HepG2 (cell line): ENCODE results near the gene RNF11. TPM values are rescaled to one million over a fixed set of nuclear protein-coding genes. Genes with fewer than 3 reads are reported as not detected.

ENCODE experiments used
- BRCA1 ChIP-seq: sonication (generic); formaldehyde crosslinking; IDR thresholded peaks from 2 replicates; pipeline ENCODE4 v1.4.0; 2020; ENCODE audit warnings: missing genetic modification reagents
- CEBPZ ChIP-seq: IDR thresholded peaks from 2 replicates; pipeline ENCODE4 v1.6.1; 2012; ENCODE audit warnings: low read length, improper control_type of control experiment
- FOXK1 ChIP-seq: sonication (generic); formaldehyde crosslinking; IDR thresholded peaks from 2 replicates; pipeline ENCODE4 v1.4.0; 2020; ENCODE audit warnings: low read depth, missing genetic modification reagents, borderline replicate concordance
- GTF2F1 ChIP-seq: fragments of 150-350 bp; IDR thresholded peaks from 2 replicates; pipeline ENCODE4 v1.6.1; 2014; ENCODE audit warnings: low read length
- MEIS1 ChIP-seq: sonication (generic); formaldehyde crosslinking; IDR thresholded peaks from 2 replicates; pipeline ENCODE4 v1.9.0; 2021; ENCODE audit warnings: mild to moderate bottlenecking, missing genetic modification reagents, moderate library complexity, borderline replicate concordance
- MTERF4 ChIP-seq: sonication (generic); formaldehyde crosslinking; IDR thresholded peaks from 2 replicates; pipeline ENCODE4 v1.8.0; 2023; ENCODE audit warnings: mild to moderate bottlenecking, missing genetic modification reagents
- REPIN1 ChIP-seq: sonication (generic); formaldehyde crosslinking; IDR thresholded peaks from 2 replicates; pipeline ENCODE4 v1.8.0; 2022; ENCODE audit warnings: missing genetic modification reagents, low read depth, mild to moderate bottlenecking, borderline replicate concordance
- SNAPC2 ChIP-seq: sonication (generic); formaldehyde crosslinking; IDR thresholded peaks from 2 replicates; pipeline ENCODE4 v1.8.1; 2022; ENCODE audit warnings: mild to moderate bottlenecking, missing genetic modification reagents
- TAF15 ChIP-seq: fragments of 200-400 bp; formaldehyde crosslinking; IDR thresholded peaks from one replicate; pipeline ENCODE4 v1.6.1; 2018; ENCODE audit warnings: mild to moderate bottlenecking, low read depth, low read length; ENCODE audit not compliant: poor library complexity, severe bottlenecking
- THAP11 ChIP-seq: IDR thresholded peaks from 2 replicates; pipeline ENCODE4 v1.6.1; 2016; ENCODE audit warnings: missing biosample characterization, missing genetic modification reagents
- ZBTB20 ChIP-seq: sonication (generic); formaldehyde crosslinking; IDR thresholded peaks from 2 replicates; pipeline ENCODE4 v1.8.1; 2023; ENCODE audit warnings: missing genetic modification reagents, low read depth, mild to moderate bottlenecking, borderline replicate concordance
- ZNF180 ChIP-seq: sonication (generic); formaldehyde crosslinking; IDR thresholded peaks from 2 replicates; pipeline ENCODE4 v1.4.0; 2020; ENCODE audit warnings: low read depth, missing genetic modification reagents, borderline replicate concordance
- ZNF383 ChIP-seq: sonication (generic); formaldehyde crosslinking; IDR thresholded peaks from 2 replicates; pipeline ENCODE4 v1.4.0; 2020; ENCODE audit warnings: missing genetic modification reagents, mild to moderate bottlenecking, borderline replicate concordance
- ZNF530 ChIP-seq: sonication (generic); formaldehyde crosslinking; IDR thresholded peaks from 2 replicates; pipeline ENCODE4 v1.5.0; 2020; ENCODE audit warnings: low read depth, mild to moderate bottlenecking, missing genetic modification reagents
- ZNF552 ChIP-seq: sonication (generic); formaldehyde crosslinking; IDR thresholded peaks from 2 replicates; pipeline ENCODE4 v1.9.0; 2022; ENCODE audit warnings: missing genetic modification reagents, mild to moderate bottlenecking, borderline replicate concordance
- ZNF800 ChIP-seq: sonication (generic); formaldehyde crosslinking; IDR thresholded peaks from 2 replicates; pipeline ENCODE4 v1.4.0; 2020; ENCODE audit warnings: missing genetic modification reagents
- ZNF891 ChIP-seq: sonication (generic); formaldehyde crosslinking; IDR thresholded peaks from 2 replicates; pipeline ENCODE4 v1.5.0; 2020; ENCODE audit warnings: mild to moderate bottlenecking, missing genetic modification reagents
- polyA plus RNA-seq, 8 experiments: library from polyadenylated mRNA; depleted of rRNA in 3 of 8; stranded (reverse) in 7 of 8; unstranded in 1 of 8; fragments of >200 nt; fragmentation: Illumina TruSeq in 4 of 8; extraction: Trizol in 4 of 8; gene quantifications; 2 replicates each; pipeline versions ENCODE4 v1.2.1 to v1.2.3, GENCODE V29; 2011 to 2016; ENCODE audit warnings: low read depth in 4 of 8, missing spikeins in 1 of 8, mixed read lengths in 1 of 8; ENCODE audit not compliant: insufficient read depth in 1 of 8
- total RNA-seq, 5 experiments: library from RNA; depleted of rRNA; stranded (reverse); fragments of >200 nt; fragmentation: Illumina TruSeq; extraction: Trizol; gene quantifications; 2 replicates each; pipeline ENCODE4 v1.2.3, GENCODE V29; 2016; ENCODE audit warnings: low read depth in 1 of 5
- TF ChIP-seq, protein P1 (sequence below): sonication (generic); formaldehyde crosslinking; IDR thresholded peaks from 2 replicates; pipeline ENCODE4 v1.5.1; 2020; ENCODE audit warnings: missing genetic modification reagents, mild to moderate bottlenecking, borderline replicate concordance

The RNF11 gene
- total and polyA plus RNA-seq, 2 of the 13 experiments (the other 11 are each of a cell fraction or from before 2014, with no cell fraction given), result 41.2 to 48.8 TPM

- TF ChIP-seq ZBTB20 (CRISPR knock-in tag) (no peak), FOXK1 (CRISPR knock-in tag) (no peak), ZNF552 (CRISPR knock-in tag) (no peak), ZNF180 (CRISPR knock-in tag) (no peak), GTF2F1 (no peak), BRCA1 (CRISPR knock-in tag) (no peak), ZNF530 (CRISPR knock-in tag) (no peak), ZNF800 (CRISPR knock-in tag) (no peak), MEIS1 (no peak), THAP11 (CRISPR knock-in tag) (peak; percentile 56; the same call in 1 of the 2 replicates), MTERF4 (CRISPR knock-in tag) (no peak), TAF15 (no peak), SNAPC2 (CRISPR knock-in tag) (no peak), CEBPZ (no peak), ZNF383 (CRISPR knock-in tag) (no peak), ZNF891 (CRISPR knock-in tag) (no peak), REPIN1 (CRISPR knock-in tag) (no peak)
- TF ChIP-seq, protein P1, sequence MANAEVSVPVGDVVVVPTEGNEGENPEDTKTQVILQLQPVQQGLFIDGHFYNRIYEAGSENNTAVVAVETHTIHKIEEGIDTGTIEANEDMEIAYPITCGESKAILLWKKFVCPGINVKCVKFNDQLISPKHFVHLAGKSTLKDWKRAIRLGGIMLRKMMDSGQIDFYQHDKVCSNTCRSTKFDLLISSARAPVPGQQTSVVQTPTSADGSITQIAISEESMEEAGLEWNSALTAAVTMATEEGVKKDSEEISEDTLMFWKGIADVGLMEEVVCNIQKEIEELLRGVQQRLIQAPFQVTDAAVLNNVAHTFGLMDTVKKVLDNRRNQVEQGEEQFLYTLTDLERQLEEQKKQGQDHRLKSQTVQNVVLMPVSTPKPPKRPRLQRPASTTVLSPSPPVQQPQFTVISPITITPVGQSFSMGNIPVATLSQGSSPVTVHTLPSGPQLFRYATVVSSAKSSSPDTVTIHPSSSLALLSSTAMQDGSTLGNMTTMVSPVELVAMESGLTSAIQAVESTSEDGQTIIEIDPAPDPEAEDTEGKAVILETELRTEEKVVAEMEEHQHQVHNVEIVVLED (CRISPR knock-in tag), result peak; percentile 97
These were observed at the start of gene RNF11 (continued) for GRCh38 chr1:51235673-51236530.
